B cell (primary cell): Measurements from ENCODE around the gene ZNF345. TPM values are rescaled to one million over a fixed set of nuclear protein-coding genes. Genes with fewer than 3 reads are reported as not detected.

Experiments used
- ATAC-seq: fragments of 200-7000 bp; cut with Tn5 transposase; one replicate; pipeline ENCODE4 v1.10.0; 2021; ENCODE audit warnings: low read depth, mild to moderate bottlenecking, moderate number of reproducible peaks, moderate library complexity
- CTCF ChIA-PET: fragments of 350-600 bp; sonication (Branson Sonifier 250); formaldehyde crosslinking; loops from one replicate; lab custom pipeline; 2021; ENCODE audit warnings: antibody characterized with exemption, inconsistent platforms; lab: Charles Lee
- POLR2A ChIA-PET: fragments of 350-600 bp; sonication (Branson Sonifier 250); formaldehyde crosslinking; loops from one replicate; lab custom pipeline; 2021; ENCODE audit warnings: antibody characterized with exemption; lab: Charles Lee
- DNase-seq: peaks from one replicate; pipeline ENCODE4 v3.0.0; 2013
- H2AFZ ChIP-seq: 2 replicates; pipeline ENCODE4 v1.6.1; 2012; ENCODE audit warnings: mild to moderate bottlenecking, low read depth, low read length; ENCODE audit not compliant: insufficient read depth, poor library complexity, severe bottlenecking
- H3K27ac ChIP-seq, 2 donors: 1 replicate in 1 of 2; 2 replicates in 1 of 2; pipeline ENCODE4 v1.5.1; 2012 to 2013; ENCODE audit warnings: low read length in 2 of 2, mild to moderate bottlenecking in 2 of 2, moderate library complexity in 1 of 2
- H3K27me3 ChIP-seq, 4 experiments: fragments of 200-600 bp in 1 of 4; sonication (generic) in 1 of 4; replicated peaks in 1 of 4; 1 replicate in 2 of 4; 2 replicates in 2 of 4; pipeline versions ENCODE4 v1.6.1 to v1.7.0; 2013 to 2016; ENCODE audit warnings: low read length in 3 of 4, mild to moderate bottlenecking in 2 of 4, mixed read lengths in 1 of 4, moderate library complexity in 1 of 4; ENCODE audit not compliant: insufficient read depth in 4 of 4, control insufficient read depth in 3 of 4; ENCODE audit errors: control extremely low read depth in 1 of 4
- H3K36me3 ChIP-seq, 2 experiments: replicated peaks in 1 of 2; 1 replicate in 1 of 2; 2 replicates in 1 of 2; pipeline versions ENCODE4 v1.6.1 to v1.7.1; 2013; ENCODE audit warnings: low read length in 1 of 2; ENCODE audit not compliant: insufficient read depth in 2 of 2, control insufficient read depth in 1 of 2; ENCODE audit errors: control extremely low read depth in 1 of 2, extremely low read depth in 1 of 2
- H3K4me1 ChIP-seq, 2 donors: fragments of 200-600 bp in 1 of 2; sonication (generic) in 1 of 2; 1 replicate in 1 of 2; 2 replicates in 1 of 2; pipeline versions ENCODE4 v1.5.1 to v1.6.1; 2013 to 2017; ENCODE audit warnings: low read length in 2 of 2; ENCODE audit not compliant: control insufficient read depth in 2 of 2, insufficient read depth in 2 of 2
- H3K4me2 ChIP-seq: replicated peaks from 2 replicates; pipeline ENCODE3; 2012; ENCODE audit warnings: mild to moderate bottlenecking, low read depth, low read length; ENCODE audit not compliant: poor library complexity, severe bottlenecking
- H3K4me3 ChIP-seq, 5 experiments: fragments of 200-600 bp in 1 of 5; sonication (generic) in 1 of 5; 1 replicate in 3 of 5; 2 replicates in 2 of 5; pipeline versions ENCODE4 v1.5.1 to v1.7.0; 2011 to 2016; ENCODE audit warnings: low read length in 4 of 5, mild to moderate bottlenecking in 4 of 5, low read depth in 2 of 5, control low read depth in 1 of 5, moderate library complexity in 1 of 5; ENCODE audit not compliant: insufficient read depth in 1 of 5; ENCODE audit errors: control extremely low read depth in 1 of 5, extremely low read depth in 1 of 5
- H3K79me2 ChIP-seq: fragments of 200-600 bp; sonication (generic); one replicate; pipeline ENCODE4 v1.6.0; 2016; ENCODE audit warnings: low read length; ENCODE audit not compliant: control insufficient read depth, insufficient read depth
- H3K9ac ChIP-seq: fragments of 200-600 bp; sonication (generic); 2 replicates; pipeline ENCODE4 v1.6.1; 2017; ENCODE audit warnings: mild to moderate bottlenecking, low read length, moderate library complexity
- H3K9me3 ChIP-seq, 3 donors: one replicate each; pipeline versions ENCODE4 v1.6.1 to v1.7.1; 2013; ENCODE audit warnings: low read length in 2 of 3; ENCODE audit not compliant: control insufficient read depth in 2 of 3, insufficient read depth in 1 of 3; ENCODE audit errors: control extremely low read depth in 1 of 3
- H4K20me1 ChIP-seq: 2 replicates; pipeline ENCODE4 v1.6.0; 2012; ENCODE audit warnings: mild to moderate bottlenecking, low read length; ENCODE audit not compliant: insufficient read depth, control insufficient read depth, poor library complexity, severe bottlenecking
- H3K27ac Mint-ChIP-seq: one replicate; pipeline ENCODE4 v1.8.0; 2021; ENCODE audit warnings: mixed read lengths
- H3K27me3 Mint-ChIP-seq: one replicate; pipeline ENCODE4 v1.8.0; 2021; ENCODE audit warnings: mixed read lengths
- H3K4me1 Mint-ChIP-seq: one replicate; pipeline ENCODE4 v1.8.0; 2021; ENCODE audit warnings: mixed read lengths
- H3K4me3 Mint-ChIP-seq: one replicate; pipeline ENCODE4 v1.8.0; 2021; ENCODE audit warnings: mixed read lengths
- H3K9me3 Mint-ChIP-seq: one replicate; pipeline ENCODE4 v1.8.0; 2022; ENCODE audit warnings: mixed read lengths; ENCODE audit not compliant: insufficient read depth
- EZH2 ChIP-seq: IDR thresholded peaks from 2 replicates; pipeline ENCODE4 v1.6.1; 2012; ENCODE audit warnings: borderline replicate concordance, low read depth, mild to moderate bottlenecking, moderate library complexity, low read length; ENCODE audit not compliant: insufficient read depth, poor library complexity, severe bottlenecking
- WGBS: methylation state at CpG from one replicate; pipeline ENCODE4 v1.1.5; 2013; ENCODE audit warnings: missing lambda C conversion rate; ENCODE audit not compliant: insufficient coverage; 5-methylcytosine and 5-hydroxymethylcytosine counted together
- intact Hi-C: fragments of 100-400 bp; cut with micrococcal nuclease; formaldehyde crosslinking; loops from one replicate; pipeline ENCODE4 v1.10.0; 2022
- polyA plus RNA-seq: library from polyadenylated mRNA; depleted of rRNA; stranded (reverse); fragments of >200 nt; gene quantifications from 2 replicates; pipeline ENCODE4 v1.2.3, GENCODE V29; 2012
- small RNA-seq: library from RNA; depleted of rRNA; stranded (forward); fragments of <200 nt; gene quantifications from one replicate; pipeline ENCODE3, GENCODE V24; 2012; ENCODE audit warnings: low replicate concordance, low read depth; ENCODE audit not compliant: insufficient read length
- total RNA-seq, 2 donors: library from RNA; stranded (reverse); fragments of 120-200 nt in 1 of 2; gene quantifications; 1 replicate in 1 of 2; 2 replicates in 1 of 2; pipeline versions ENCODE4 v1.2.3 to v1.2.4, GENCODE V29; 2013 to 2022
- TF ChIP-seq, protein P1 (sequence below): fragments of 200-600 bp; IDR thresholded peaks from one replicate; pipeline ENCODE4 v1.8.0; 2022; ENCODE audit warnings: antibody characterized with exemption, mild to moderate bottlenecking

The ZNF345 gene
- total and polyA plus RNA-seq, 2 donors (not counting 1 experiment from before 2014, with no cell fraction given) = 6.2 to 19.5 TPM

DNA sequence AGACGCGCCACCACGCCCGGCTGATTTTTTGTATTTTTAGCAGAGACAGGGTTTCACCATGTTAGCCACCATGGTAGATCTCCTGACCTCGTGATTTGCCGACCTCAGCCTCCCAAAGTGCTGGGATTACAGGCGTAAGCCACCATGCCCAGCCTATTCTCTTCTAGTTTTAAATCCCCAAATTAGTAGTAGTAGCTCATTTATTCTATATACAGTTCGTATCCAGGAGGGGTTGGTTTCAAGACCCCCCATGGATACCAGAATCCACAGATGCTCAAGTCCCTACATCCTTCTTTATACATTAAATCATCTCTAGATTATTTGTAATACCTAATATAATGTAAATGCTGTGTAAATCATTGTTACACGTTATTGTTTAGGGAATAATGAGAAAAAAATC is 67.4 kb downstream of the ZNF345 start:
- H3K4me3 Mint-ChIP-seq = no peak overlapping the region
- Histone ChIP-seq H3K4me3 (no peak overlapping the region), H3K36me3 (peaks cover 12 to 13% of the 10 kb centered on the region in 2 experiments), H3K27me3 (no peaks in the 10 kb centered on the region), H4K20me1 (no peaks in the 10 kb centered on the region), H3K4me1 (peaks cover 11 to 12% of the 10 kb centered on the region in 2 donors), H3K4me2 (no peak overlapping the region), H3K9me3 (peaks cover 0 to 7% (median 0%) of the 10 kb centered on the region in 3 donors), H3K79me2 (peaks cover 10% of the 10 kb centered on the region), H2AFZ (no peak overlapping the region), H3K9ac (no peak overlapping the region), H3K27ac (no peak overlapping the region)
- WGBS = 100% methylated on average over 4 of the region's 9 CpGs
- no peaks in the 10 kb centered on the region for H3K27me3 Mint-ChIP-seq
- peaks cover 9% of the 10 kb centered on the region for H3K9me3 Mint-ChIP-seq
- peaks cover 24% of the 10 kb centered on the region for H3K4me1 Mint-ChIP-seq
- no peak for TF ChIP-seq EZH2
- TF ChIP-seq, protein P1, sequence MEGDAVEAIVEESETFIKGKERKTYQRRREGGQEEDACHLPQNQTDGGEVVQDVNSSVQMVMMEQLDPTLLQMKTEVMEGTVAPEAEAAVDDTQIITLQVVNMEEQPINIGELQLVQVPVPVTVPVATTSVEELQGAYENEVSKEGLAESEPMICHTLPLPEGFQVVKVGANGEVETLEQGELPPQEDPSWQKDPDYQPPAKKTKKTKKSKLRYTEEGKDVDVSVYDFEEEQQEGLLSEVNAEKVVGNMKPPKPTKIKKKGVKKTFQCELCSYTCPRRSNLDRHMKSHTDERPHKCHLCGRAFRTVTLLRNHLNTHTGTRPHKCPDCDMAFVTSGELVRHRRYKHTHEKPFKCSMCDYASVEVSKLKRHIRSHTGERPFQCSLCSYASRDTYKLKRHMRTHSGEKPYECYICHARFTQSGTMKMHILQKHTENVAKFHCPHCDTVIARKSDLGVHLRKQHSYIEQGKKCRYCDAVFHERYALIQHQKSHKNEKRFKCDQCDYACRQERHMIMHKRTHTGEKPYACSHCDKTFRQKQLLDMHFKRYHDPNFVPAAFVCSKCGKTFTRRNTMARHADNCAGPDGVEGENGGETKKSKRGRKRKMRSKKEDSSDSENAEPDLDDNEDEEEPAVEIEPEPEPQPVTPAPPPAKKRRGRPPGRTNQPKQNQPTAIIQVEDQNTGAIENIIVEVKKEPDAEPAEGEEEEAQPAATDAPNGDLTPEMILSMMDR = no peak
- H3K27ac Mint-ChIP-seq = no peak overlapping the region
- intact Hi-C loops = loop anchor here (5.0 kb wide), 3 partner anchors 81 to 549 kb away; partner anchors contain the start of genes ZNF569, ZNF570, ZNF585A and ZNF790
- ChIA-PET POLR2A (no interaction called here), CTCF (no interaction called here)
- no peak for DNase-seq
- no peak for ATAC-seq

Small RNA genes lying within 50 kb of the gene (small RNA-seq; reads per million reads assigned to genes)
- gene RF00019 = not detected

Other genes starting within 250 kb of the ZNF345 start
- 24.7 and 24.8 TPM in 2 replicates for gene ZNF382, start 245.6 kb upstream of the ZNF345 start, total RNA-seq
- gene ZNF382, start 245.6 kb upstream of the ZNF345 start, polyA plus RNA-seq = 5.3 and 6.2 TPM in 2 replicates
- 22.3 and 25.6 TPM in 2 replicates for gene ZNF461, start 184.0 kb upstream of the ZNF345 start, total RNA-seq
- 9.8 and 16.5 TPM in 2 replicates for gene ZNF461, start 184.0 kb upstream of the ZNF345 start, polyA plus RNA-seq
- gene ZNF567, start 163.3 kb upstream of the ZNF345 start, total RNA-seq = 19.7 and 22.4 TPM in 2 replicates
- gene ZNF567, start 163.3 kb upstream of the ZNF345 start, polyA plus RNA-seq = 5.3 and 9.8 TPM in 2 replicates
- 6.0 and 6.7 TPM in 2 replicates for gene ZNF850, start 78.1 kb upstream of the ZNF345 start, total RNA-seq
- gene ZNF850, start 78.1 kb upstream of the ZNF345 start, polyA plus RNA-seq = 1.7 and 2.0 TPM in 2 replicates
- 14.8 and 15.1 TPM in 2 replicates for gene ZNF790, start 12.5 kb upstream of the ZNF345 start, total RNA-seq
- gene ZNF790, start 12.5 kb upstream of the ZNF345 start, polyA plus RNA-seq = 1.1 and 2.0 TPM in 2 replicates
- 8.4 and 9.6 TPM in 2 replicates for gene ZNF829, start 65.4 kb downstream of the ZNF345 start, total RNA-seq
- gene ZNF829, start 65.4 kb downstream of the ZNF345 start, polyA plus RNA-seq = 1.5 and 2.2 TPM in 2 replicates
- gene ZNF568, start 65.5 kb downstream of the ZNF345 start, total RNA-seq = 19.4 and 21.1 TPM in 2 replicates
- gene ZNF568, start 65.5 kb downstream of the ZNF345 start, polyA plus RNA-seq = 8.2 and 9.8 TPM in 2 replicates
- gene ZNF420, start 227.6 kb downstream of the ZNF345 start, total RNA-seq = 17.4 and 24.9 TPM in 2 replicates
- 7.7 and 10.4 TPM in 2 replicates for gene ZNF420, start 227.6 kb downstream of the ZNF345 start, polyA plus RNA-seq